IMR-90 (cell line): ENCODE measurements around the gene RALGPS2.

ENCODE experiments used
- CEBPB ChIP-seq: IDR thresholded peaks from 2 replicates; pipeline ENCODE4 v1.6.1; 2012; ENCODE audit warnings: low read depth, low read length, improper control_type of control experiment
- CHD1 ChIP-seq: IDR thresholded peaks from 2 replicates; pipeline ENCODE4 v1.6.1; 2012; ENCODE audit warnings: low read depth, low read length, improper control_type of control experiment
- CTCF ChIP-seq: conservative IDR thresholded peaks from 2 replicates; pipeline ENCODE4 v1.5.1; 2012; ENCODE audit warnings: mild to moderate bottlenecking, low read depth, low read length, improper control_type of control experiment
- MAFK ChIP-seq: IDR thresholded peaks from 2 replicates; pipeline ENCODE4 v1.6.1; 2012; ENCODE audit warnings: low read depth, low read length, improper control_type of control experiment
- MAZ ChIP-seq: IDR thresholded peaks from 2 replicates; pipeline ENCODE4 v1.6.1; 2012; ENCODE audit warnings: low read depth, mild to moderate bottlenecking, low read length, improper control_type of control experiment, moderate library complexity, borderline replicate concordance
- NFE2L2 ChIP-seq: fragments of 150-350 bp; IDR thresholded peaks from 2 replicates; pipeline ENCODE4 v1.6.1; 2016; ENCODE audit warnings: low read depth, mild to moderate bottlenecking, low read length
- POLR2A ChIP-seq: IDR thresholded peaks from 2 replicates; pipeline ENCODE4 v1.6.1; 2012; ENCODE audit warnings: mild to moderate bottlenecking, low read depth, low read length
- RAD21 ChIP-seq: IDR thresholded peaks from 2 replicates; pipeline ENCODE4 v1.6.1; 2012; ENCODE audit warnings: low read length, improper control_type of control experiment
- RFX5 ChIP-seq: IDR thresholded peaks from 2 replicates; pipeline ENCODE4 v1.8.0; 2012; ENCODE audit warnings: low read depth, mild to moderate bottlenecking, low read length, moderate library complexity
- SMC3 ChIP-seq: fragments of 150-350 bp; IDR thresholded peaks from 2 replicates; pipeline ENCODE4 v1.6.1; 2016; ENCODE audit warnings: low read depth, mild to moderate bottlenecking, antibody characterized with exemption, low read length, moderate library complexity
- USF2 ChIP-seq: fragments of 150-350 bp; IDR thresholded peaks from 2 replicates; pipeline ENCODE4 v1.6.1; 2017; ENCODE audit warnings: mild to moderate bottlenecking, antibody characterized with exemption, low read length, low read depth
- TF ChIP-seq, protein P1 (sequence below): fragments of 150-350 bp; IDR thresholded peaks from 2 replicates; pipeline ENCODE4 v1.6.1; 2016; ENCODE audit warnings: low read depth, mild to moderate bottlenecking, low read length, moderate library complexity, borderline replicate concordance

- TF ChIP-seq CTCF (no peak), NFE2L2 (no peak), RAD21 (no peak), SMC3 (no peak), RFX5 (no peak), POLR2A (no peak), MAZ (no peak), CEBPB (no peak), MAFK (no peak), CHD1 (no peak), USF2 (no peak)
- TF ChIP-seq, protein P1, sequence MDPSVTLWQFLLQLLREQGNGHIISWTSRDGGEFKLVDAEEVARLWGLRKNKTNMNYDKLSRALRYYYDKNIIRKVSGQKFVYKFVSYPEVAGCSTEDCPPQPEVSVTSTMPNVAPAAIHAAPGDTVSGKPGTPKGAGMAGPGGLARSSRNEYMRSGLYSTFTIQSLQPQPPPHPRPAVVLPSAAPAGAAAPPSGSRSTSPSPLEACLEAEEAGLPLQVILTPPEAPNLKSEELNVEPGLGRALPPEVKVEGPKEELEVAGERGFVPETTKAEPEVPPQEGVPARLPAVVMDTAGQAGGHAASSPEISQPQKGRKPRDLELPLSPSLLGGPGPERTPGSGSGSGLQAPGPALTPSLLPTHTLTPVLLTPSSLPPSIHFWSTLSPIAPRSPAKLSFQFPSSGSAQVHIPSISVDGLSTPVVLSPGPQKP, result no peak
Measured at GRCh38 chr1:178962853-178963711, 238.0 kb downstream of the RALGPS2 start.
